ENCODE results near the gene EPAS1. TPM values are rescaled to one million over a fixed set of nuclear protein-coding genes. Genes with fewer than 3 reads are reported as not detected.

EPAS1 gene
- total RNA-seq, 1 donor from 2014 or later: 5.1 TPM

DNA sequence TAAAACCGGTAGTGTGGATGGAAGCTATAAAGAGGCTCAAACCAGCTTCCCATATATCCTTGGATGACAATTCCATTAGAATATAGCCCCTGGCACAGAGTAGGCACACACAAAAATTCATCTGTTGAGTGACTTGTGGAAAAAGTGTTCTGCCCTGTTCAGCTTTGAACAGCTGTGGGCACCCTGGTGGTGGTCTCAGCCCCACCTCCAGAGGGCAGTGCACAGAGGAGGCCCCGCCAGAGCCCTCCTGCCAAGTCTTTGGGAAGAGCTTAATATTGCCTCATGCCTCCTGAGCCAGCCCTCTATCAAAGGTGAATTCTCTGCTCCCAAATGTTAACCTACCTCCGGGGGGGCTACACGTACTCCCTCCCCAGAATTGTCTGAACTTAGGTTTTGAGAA, 30.4 kb downstream of the EPAS1 start:
- TF ChIP-seq, protein P1, sequence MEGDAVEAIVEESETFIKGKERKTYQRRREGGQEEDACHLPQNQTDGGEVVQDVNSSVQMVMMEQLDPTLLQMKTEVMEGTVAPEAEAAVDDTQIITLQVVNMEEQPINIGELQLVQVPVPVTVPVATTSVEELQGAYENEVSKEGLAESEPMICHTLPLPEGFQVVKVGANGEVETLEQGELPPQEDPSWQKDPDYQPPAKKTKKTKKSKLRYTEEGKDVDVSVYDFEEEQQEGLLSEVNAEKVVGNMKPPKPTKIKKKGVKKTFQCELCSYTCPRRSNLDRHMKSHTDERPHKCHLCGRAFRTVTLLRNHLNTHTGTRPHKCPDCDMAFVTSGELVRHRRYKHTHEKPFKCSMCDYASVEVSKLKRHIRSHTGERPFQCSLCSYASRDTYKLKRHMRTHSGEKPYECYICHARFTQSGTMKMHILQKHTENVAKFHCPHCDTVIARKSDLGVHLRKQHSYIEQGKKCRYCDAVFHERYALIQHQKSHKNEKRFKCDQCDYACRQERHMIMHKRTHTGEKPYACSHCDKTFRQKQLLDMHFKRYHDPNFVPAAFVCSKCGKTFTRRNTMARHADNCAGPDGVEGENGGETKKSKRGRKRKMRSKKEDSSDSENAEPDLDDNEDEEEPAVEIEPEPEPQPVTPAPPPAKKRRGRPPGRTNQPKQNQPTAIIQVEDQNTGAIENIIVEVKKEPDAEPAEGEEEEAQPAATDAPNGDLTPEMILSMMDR (IDR thresholded peaks at IDR 0.05; ENCODE audit: unreplicated experiment): peak; percentile 12
- Mint-ChIP-seq H3K4me3 (ENCODE audit: low read depth) (no peak overlapping the region), H3K27me3 (peaks cover 24% of the 10 kb centered on the region), H3K9me3 (ENCODE audit: low read depth) (no peaks in the 10 kb centered on the region), H3K36me3 (ENCODE audit: insufficient read depth) (no peaks in the 10 kb centered on the region), H3K4me1 (ENCODE audit: low read depth) (peaks cover 20% of the 10 kb centered on the region), H3K27ac (no peak overlapping the region)
- no peak for DNase-seq (ENCODE audit: low spot score, unreplicated experiment)

DNA sequence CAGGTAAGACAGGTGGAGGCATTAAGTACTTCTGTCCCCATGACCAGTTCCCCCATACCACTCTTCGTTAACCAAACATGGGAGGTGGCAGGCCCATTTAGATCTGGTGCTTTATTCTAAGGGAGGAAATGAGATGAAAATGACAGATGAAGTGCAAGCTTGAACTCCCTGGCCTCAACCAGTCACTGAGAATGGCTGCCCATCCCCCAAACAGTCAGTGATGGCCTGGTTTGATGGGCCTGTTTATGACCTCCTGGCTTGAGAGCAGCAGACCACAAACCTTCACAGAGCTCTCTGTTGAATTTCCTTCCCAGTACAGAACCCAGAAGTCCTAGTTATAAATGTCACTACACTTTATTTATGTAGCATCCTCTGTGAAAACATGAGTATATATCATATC, 31.1 kb downstream of the EPAS1 start:
- Mint-ChIP-seq H3K27ac (no peak overlapping the region), H3K4me3 (ENCODE audit: low read depth) (no peak overlapping the region), H3K4me1 (ENCODE audit: low read depth) (peaks cover 18% of the 10 kb centered on the region), H3K27me3 (peaks cover 27% of the 10 kb centered on the region), H3K9me3 (ENCODE audit: low read depth) (no peaks in the 10 kb centered on the region), H3K36me3 (ENCODE audit: insufficient read depth) (no peaks in the 10 kb centered on the region)
- TF ChIP-seq, protein P1 (IDR thresholded peaks at IDR 0.05; ENCODE audit: unreplicated experiment): no peak
- DNase-seq (ENCODE audit: low spot score, unreplicated experiment): no peak

DNA sequence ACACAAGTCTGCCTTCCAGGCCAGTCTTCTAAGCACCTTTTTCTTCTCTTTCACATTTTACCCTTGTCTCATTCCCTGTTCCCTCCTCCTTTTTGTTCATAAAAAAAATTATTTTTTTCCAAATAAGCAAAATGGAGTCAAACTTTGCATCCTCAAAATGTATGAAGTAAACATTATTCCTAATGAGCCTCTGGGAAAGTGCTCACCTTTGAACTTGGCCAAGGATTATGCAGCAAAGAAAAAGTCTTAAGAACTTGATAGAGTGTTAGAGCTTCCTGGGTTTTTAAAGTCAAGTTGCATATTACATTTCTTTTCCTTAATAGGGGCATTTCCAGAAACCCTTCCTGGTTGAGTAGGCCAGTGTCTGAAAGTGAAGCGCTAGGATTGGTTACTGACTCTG, 31.6 kb downstream of the EPAS1 start:
- no peak for DNase-seq (ENCODE audit: low spot score, unreplicated experiment)
- Mint-ChIP-seq H3K4me3 (ENCODE audit: low read depth) (no peak overlapping the region), H3K27ac (no peak overlapping the region), H3K9me3 (ENCODE audit: low read depth) (no peaks in the 10 kb centered on the region), H3K27me3 (peaks cover 31% of the 10 kb centered on the region), H3K36me3 (ENCODE audit: insufficient read depth) (no peaks in the 10 kb centered on the region), H3K4me1 (ENCODE audit: low read depth) (peaks cover 18% of the 10 kb centered on the region)
- TF ChIP-seq, protein P1 (IDR thresholded peaks at IDR 0.05; ENCODE audit: unreplicated experiment): no peak

DNA sequence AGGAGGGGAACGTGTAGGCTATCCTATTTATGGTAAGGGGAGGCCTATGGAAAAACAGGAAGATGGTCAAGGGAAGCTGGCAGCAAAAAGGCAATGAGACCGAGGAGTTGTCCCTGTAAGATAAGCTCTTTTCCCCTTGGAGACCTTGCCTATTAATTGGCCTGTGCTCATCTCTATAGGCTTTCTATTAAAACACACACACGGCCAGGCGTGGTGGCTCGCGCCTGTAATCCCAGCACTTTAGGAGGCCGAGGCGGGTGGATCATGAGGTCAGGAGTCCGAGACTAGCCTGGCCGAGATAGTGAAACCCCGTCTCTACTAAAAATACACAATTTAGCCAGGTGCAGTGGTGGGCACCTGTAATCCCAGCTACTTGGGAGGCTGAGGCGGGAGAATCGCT, 32.1 kb downstream of the EPAS1 start:
- Mint-ChIP-seq H3K9me3 (ENCODE audit: low read depth) (no peaks in the 10 kb centered on the region), H3K4me1 (ENCODE audit: low read depth) (peaks cover 18% of the 10 kb centered on the region), H3K4me3 (ENCODE audit: low read depth) (no peak overlapping the region), H3K27ac (no peak overlapping the region), H3K27me3 (peaks cover 34% of the 10 kb centered on the region), H3K36me3 (ENCODE audit: insufficient read depth) (no peaks in the 10 kb centered on the region)
- TF ChIP-seq, protein P1 (IDR thresholded peaks at IDR 0.05; ENCODE audit: unreplicated experiment): no peak
- DNase-seq (ENCODE audit: low spot score, unreplicated experiment): no peak

DNA sequence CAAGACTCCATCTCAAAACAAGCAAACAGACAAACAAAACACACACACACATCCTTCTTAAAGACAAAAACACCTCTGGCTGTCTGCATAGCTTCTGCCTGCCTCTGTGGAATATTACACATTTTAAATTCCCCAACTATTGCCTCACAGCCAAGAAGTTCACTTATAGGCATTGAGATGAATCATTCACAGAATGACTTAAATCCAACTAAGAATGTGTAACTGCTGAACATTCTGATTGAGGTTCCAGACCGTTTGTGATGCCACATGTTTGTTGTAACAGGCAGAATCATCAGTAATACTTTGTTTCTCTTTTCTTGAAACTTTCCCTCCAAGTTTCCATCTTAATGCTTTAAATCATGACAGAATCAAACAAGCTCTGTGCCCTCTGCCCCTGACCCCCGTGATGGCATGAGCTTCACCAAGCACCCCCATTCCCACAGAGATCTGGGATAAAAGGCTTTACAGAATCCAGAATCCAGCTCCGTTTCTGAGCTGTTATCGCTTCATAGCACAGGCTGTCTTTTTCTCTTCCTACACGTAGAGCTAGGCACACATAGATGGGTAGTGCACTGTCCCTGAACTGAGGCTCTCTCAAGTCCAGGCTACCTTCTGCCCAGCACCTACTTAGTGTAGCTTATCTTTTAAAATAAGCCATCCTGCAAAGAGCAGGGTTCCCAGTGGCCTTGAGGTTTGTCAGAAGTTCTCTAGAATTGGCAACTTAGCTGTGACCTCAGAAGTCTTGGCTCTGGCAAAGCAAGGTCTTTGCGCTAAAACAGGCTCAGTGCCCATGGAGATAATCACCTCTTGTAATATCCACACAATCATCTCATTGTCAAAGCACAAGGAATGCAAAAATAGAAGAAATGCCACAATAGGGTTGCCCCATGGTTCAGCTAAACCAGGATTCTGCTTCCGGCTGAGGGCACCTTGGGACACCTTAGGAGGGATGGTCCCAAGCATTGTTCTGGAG, 32.9 kb downstream of the EPAS1 start:
- no peak for DNase-seq (ENCODE audit: low spot score, unreplicated experiment)
- Mint-ChIP-seq H3K4me3 (ENCODE audit: low read depth) (no peak overlapping the region), H3K27me3 (peaks cover 34% of the 10 kb centered on the region), H3K36me3 (ENCODE audit: insufficient read depth) (no peaks in the 10 kb centered on the region), H3K27ac (no peak overlapping the region), H3K4me1 (ENCODE audit: low read depth) (peaks cover 22% of the 10 kb centered on the region), H3K9me3 (ENCODE audit: low read depth) (no peaks in the 10 kb centered on the region)
- TF ChIP-seq, protein P1 (IDR thresholded peaks at IDR 0.05; ENCODE audit: unreplicated experiment): no peak
